K562 (cell line): Measurements from ENCODE around the gene PPY. TPM values are rescaled to one million over a fixed set of nuclear protein-coding genes. Genes with fewer than 3 reads are reported as not detected.

Experiments used
- FOXA3 ChIP-seq, 2 experiments: fragments of 450-650 bp in 1 of 2; sonication (generic) in 1 of 2; formaldehyde crosslinking; IDR thresholded peaks in 1 of 2; conservative IDR thresholded peaks in 1 of 2; 2 replicates each; pipeline versions ENCODE4 v1.4.0 to v1.8.0; 2020 to 2022; ENCODE audit warnings: mild to moderate bottlenecking in 2 of 2, missing genetic modification reagents in 1 of 2
- HDGF ChIP-seq: fragments of 450-650 bp; IDR thresholded peaks from 2 replicates; pipeline ENCODE4 v1.6.1; 2016
- HNRNPLL ChIP-seq: fragments of 200-400 bp; formaldehyde crosslinking; IDR thresholded peaks from 2 replicates; pipeline ENCODE4 v1.6.1; 2017; ENCODE audit warnings: low read length, low read depth, mild to moderate bottlenecking; ENCODE audit not compliant: poor library complexity, severe bottlenecking
- ID3 ChIP-seq, 2 experiments: fragments of 250-450 bp in 1 of 2; fragments of 450-650 bp in 1 of 2; sonication (Bioruptor Pico) in 1 of 2; IDR thresholded peaks; 2 replicates each; pipeline versions ENCODE4 v1.6.1 to v1.8.0; 2016 to 2021; ENCODE audit warnings: mild to moderate bottlenecking in 2 of 2, moderate library complexity in 2 of 2, missing compliant biosample characterization in 1 of 2, missing genetic modification characterization in 1 of 2
- MBD2 ChIP-seq: sonication (generic); IDR thresholded peaks from 2 replicates; pipeline ENCODE4 v1.6.1; 2016; ENCODE audit warnings: low read depth, borderline replicate concordance
- MGA ChIP-seq: fragments of 450-650 bp; IDR thresholded peaks from 2 replicates; pipeline ENCODE4 v1.6.1; 2016; ENCODE audit warnings: mild to moderate bottlenecking, moderate library complexity
- MYC ChIP-seq, 2 experiments: fragments of 250-450 bp in 1 of 2; sonication (Bioruptor Pico) in 1 of 2; IDR thresholded peaks; 2 replicates each; pipeline versions ENCODE4 v1.5.1 to v1.6.1; 2012 to 2021; ENCODE audit warnings: low read depth in 2 of 2, borderline replicate concordance in 1 of 2, improper control_type of control experiment in 1 of 2, low read length in 1 of 2, mild to moderate bottlenecking in 1 of 2, moderate library complexity in 1 of 2
- NONO ChIP-seq, 2 experiments: fragments of 200-400 bp in 1 of 2; fragments of 450-650 bp in 1 of 2; formaldehyde crosslinking in 1 of 2; IDR thresholded peaks; 2 replicates each; pipeline ENCODE4 v1.6.1; 2017; ENCODE audit warnings: low read depth in 2 of 2, mild to moderate bottlenecking in 2 of 2, moderate library complexity in 2 of 2, low read length in 1 of 2
- PCBP2 ChIP-seq: fragments of 200-400 bp; formaldehyde crosslinking; IDR thresholded peaks from 2 replicates; pipeline ENCODE4 v1.6.1; 2018; ENCODE audit warnings: low read length, low read depth, mild to moderate bottlenecking, moderate library complexity; ENCODE audit not compliant: poor library complexity, severe bottlenecking
- SP2 ChIP-seq: IDR thresholded peaks from 2 replicates; pipeline ENCODE4 v1.6.1; 2011; ENCODE audit warnings: mild to moderate bottlenecking, low read depth, low read length, moderate library complexity; ENCODE audit not compliant: poor library complexity, severe bottlenecking; ENCODE audit errors: extremely low read depth
- TRIM28 ChIP-seq: fragments of 450-650 bp; IDR thresholded peaks from 2 replicates; pipeline ENCODE4 v1.6.1; 2017
- ZNF398 ChIP-seq: fragments of 250-450 bp; sonication (Bioruptor Pico); IDR thresholded peaks from 2 replicates; pipeline ENCODE4 v1.8.0; 2021; ENCODE audit warnings: moderate library complexity, mild to moderate bottlenecking, inconsistent platforms
- polyA plus RNA-seq, 8 experiments: library from polyadenylated mRNA; depleted of rRNA in 4 of 8; stranded (reverse) in 5 of 8; unstranded in 3 of 8; fragments of >200 nt; fragmentation: Nextera tagmentation in 2 of 8; fragmentation: Illumina TruSeq in 1 of 8; extraction: Ambion mirVana in 2 of 8; extraction: Trizol in 1 of 8; gene quantifications; 2 replicates each; pipeline versions ENCODE4 v1.2.1 to v1.2.3, GENCODE V29; 2011 to 2014; ENCODE audit warnings: inconsistent platforms in 1 of 8, missing spikeins in 1 of 8
- total RNA-seq, 7 experiments: library from RNA; depleted of rRNA in 6 of 7; stranded (reverse); fragments of >200 nt in 6 of 7; fragmentation: Illumina TruSeq in 2 of 7; extraction: Trizol in 2 of 7; gene quantifications; 2 replicates each; pipeline versions ENCODE4 v1.2.1 to v1.2.3, GENCODE V29; 2011 to 2021; ENCODE audit warnings: low replicate concordance in 1 of 7

PPY gene
- total and polyA plus RNA-seq, 9 of the 15 experiments (the other 6 are each of a cell fraction or from before 2014, with no cell fraction given): not detected

GRCh38 chr17:43900183-43900857 is 42.0 kb downstream of the PPY start (continued):
- TF ChIP-seq MGA: peak; percentile 72; the same call in 1 of the 2 replicates
- no peak for TF ChIP-seq TRIM28
- TF ChIP-seq FOXA3 (CRISPR knock-in tag; conservative IDR thresholded peaks at IDR 0.05 in 1 of 2, IDR thresholded peaks at IDR 0.05 in 1 of 2): no peak
- peak; percentile 89 for TF ChIP-seq MBD2
- TF ChIP-seq ZNF398 (CRISPR knock-in tag): no peak
- TF ChIP-seq SP2: peak; percentile 59
- no peak for TF ChIP-seq NONO (IDR thresholded peaks at IDR 0.05; ENCODE audit: low read depth in 2 of 2, low read length in 1 of 2)
- no peak for TF ChIP-seq ID3 (CRISPR knock-in tag; IDR thresholded peaks at IDR 0.05)
- TF ChIP-seq ID3 (tag; IDR thresholded peaks at IDR 0.05): no peak
- no peak for TF ChIP-seq PCBP2
- TF ChIP-seq HDGF: no peak
- TF ChIP-seq MYC (IDR thresholded peaks at IDR 0.05; ENCODE audit: low read depth, low read length): no peak
- TF ChIP-seq MYC (CRISPR knock-in tag; IDR thresholded peaks at IDR 0.05; ENCODE audit: borderline replicate concordance, low read depth): no peak
- no peak for TF ChIP-seq HNRNPLL
